Keratinocyte (primary cell): ENCODE results near the gene ENDOG. TPM values are rescaled to one million over a fixed set of nuclear protein-coding genes. Genes with fewer than 3 reads are reported as not detected.

Experiments used
- DNase-seq: peaks from one replicate; pipeline ENCODE4 v3.0.0-alpha.2; 2011; ENCODE audit warnings: low read depth, missing footprints, low spot score
- FAIRE-seq: peaks from 2 replicates; lab custom pipeline; 2011; peaks lifted over from hg19 to GRCh38; lab: Jason Lieb, UNC
- H2AFZ ChIP-seq: 2 replicates; pipeline ENCODE4 v1.6.0; 2012; ENCODE audit warnings: low read length, control low read depth, inconsistent platforms; ENCODE audit not compliant: control insufficient read depth
- H3K27ac ChIP-seq: 2 replicates; pipeline ENCODE4 v1.5.1; 2011; ENCODE audit warnings: low read length; ENCODE audit not compliant: control insufficient read depth, insufficient read depth
- H3K27me3 ChIP-seq: 3 replicates; pipeline ENCODE4 v1.6.0; 2011; ENCODE audit warnings: low read length; ENCODE audit not compliant: control insufficient read depth, insufficient read depth; ENCODE audit errors: extremely low read depth
- H3K36me3 ChIP-seq, 2 experiments: 2 replicates in 1 of 2; 3 replicates in 1 of 2; pipeline ENCODE4 v1.5.1; 2011; ENCODE audit warnings: low read length in 2 of 2, mild to moderate bottlenecking in 1 of 2; ENCODE audit not compliant: control insufficient read depth in 2 of 2, insufficient read depth in 2 of 2; ENCODE audit errors: extremely low read depth in 1 of 2
- H3K4me1 ChIP-seq: 3 replicates; pipeline ENCODE4 v1.5.1; 2011; ENCODE audit warnings: low read length; ENCODE audit not compliant: control insufficient read depth, insufficient read depth; ENCODE audit errors: extremely low read depth
- H3K4me2 ChIP-seq: 3 replicates; pipeline ENCODE4 v1.6.0; 2011; ENCODE audit warnings: low read depth, low read length; ENCODE audit not compliant: control insufficient read depth, insufficient read depth; ENCODE audit errors: extremely low read depth
- H3K4me3 ChIP-seq, 3 experiments: fragments of 200-600 bp in 1 of 3; sonication (generic) in 1 of 3; 2 replicates in 2 of 3; 3 replicates in 1 of 3; pipeline ENCODE4 v1.5.1; 2011 to 2016; ENCODE audit warnings: low read length in 3 of 3, mild to moderate bottlenecking in 3 of 3, control low read depth in 2 of 3, inconsistent platforms in 1 of 3, low read depth in 1 of 3, mixed read lengths in 1 of 3, mixed run types in 1 of 3, moderate library complexity in 1 of 3; ENCODE audit not compliant: control insufficient read depth in 2 of 3, insufficient read depth in 2 of 3; ENCODE audit errors: extremely low read depth in 1 of 3
- H3K79me2 ChIP-seq: 2 replicates; pipeline ENCODE4 v1.6.0; 2012; ENCODE audit warnings: low read length; ENCODE audit not compliant: control insufficient read depth, insufficient read depth
- H3K9ac ChIP-seq: 3 replicates; pipeline ENCODE4 v1.6.0; 2011; ENCODE audit warnings: low read length; ENCODE audit not compliant: control insufficient read depth, insufficient read depth; ENCODE audit errors: extremely low read depth
- H3K9me1 ChIP-seq: 3 replicates; pipeline ENCODE4 v1.6.0; 2011; ENCODE audit warnings: low read length; ENCODE audit not compliant: control insufficient read depth, insufficient read depth; ENCODE audit errors: extremely low read depth
- H3K9me3 ChIP-seq: 2 replicates; pipeline ENCODE4 v1.5.1; 2012; ENCODE audit warnings: low read depth, low read length; ENCODE audit not compliant: control insufficient read depth
- H4K20me1 ChIP-seq: 3 replicates; pipeline ENCODE4 v1.6.0; 2011; ENCODE audit warnings: low read length; ENCODE audit not compliant: control insufficient read depth, insufficient read depth; ENCODE audit errors: extremely low read depth
- CTCF ChIP-seq, 3 experiments: IDR thresholded peaks in 1 of 3; conservative IDR thresholded peaks in 1 of 3; optimal IDR thresholded peaks in 1 of 3; 2 replicates in 2 of 3; 3 replicates in 1 of 3; pipeline versions ENCODE3 to v1.5.1; 2011; ENCODE audit warnings: low read length in 3 of 3, mild to moderate bottlenecking in 3 of 3, moderate library complexity in 2 of 3, control low read depth in 1 of 3, inconsistent platforms in 1 of 3; ENCODE audit not compliant: insufficient read depth in 2 of 3; ENCODE audit errors: extremely low read depth in 1 of 3
- EZH2 ChIP-seq: IDR thresholded peaks from one replicate; pipeline ENCODE4 v1.6.1; 2012; ENCODE audit warnings: inconsistent platforms, mild to moderate bottlenecking, low read length, moderate library complexity
- dilution Hi-C: fragments of 300-500 bp; cut with MboI; formaldehyde crosslinking; loops from one replicate; pipeline ENCODE4 v1.7.0; 2020; ENCODE audit warnings: low sequenced_read_pairs; ENCODE audit not compliant: extremely low pct_ligation_motif_present
- polyA plus RNA-seq, 5 experiments: library from polyadenylated mRNA; depleted of rRNA in 3 of 5; stranded (reverse) in 3 of 5; stranded (forward) in 1 of 5; unstranded in 1 of 5; fragments of >200 nt; gene quantifications; 1 replicate in 1 of 5; 2 replicates in 3 of 5; 3 replicates in 1 of 5; pipeline versions ENCODE4 v1.2.1 to v1.2.3, GENCODE V29; 2011 to 2012; ENCODE audit warnings: missing spikeins in 2 of 5, low read depth in 1 of 5, low replicate concordance in 1 of 5

The ENDOG gene
- polyA plus RNA-seq, 1 donor (not counting 4 experiments of a cell fraction or from before 2014, with no cell fraction given): 10.2 TPM

- peaks cover 16% of the 10 kb centered on the region for H3K4me1 ChIP-seq
- H3K4me3 ChIP-seq: no peak overlapping the region
- no peak overlapping the region for H2AFZ ChIP-seq
- H3K79me2 ChIP-seq: peaks cover 5% of the 10 kb centered on the region
- no peak for DNase-seq
- H3K27me3 ChIP-seq: no peaks in the 10 kb centered on the region
- no peak overlapping the region for H3K27ac ChIP-seq
- H3K9me3 ChIP-seq: no peaks in the 10 kb centered on the region
- no peaks in the 10 kb centered on the region for H3K9me1 ChIP-seq
- dilution Hi-C loops: no loop called here
- H4K20me1 ChIP-seq: peaks cover 7% of the 10 kb centered on the region
- H3K4me2 ChIP-seq: no peak overlapping the region
- H3K36me3 ChIP-seq: peaks cover 30 to 56% of the 10 kb centered on the region in 2 experiments
- no peak for FAIRE-seq
- H3K9ac ChIP-seq: no peak overlapping the region
- TF ChIP-seq EZH2: no peak
- TF ChIP-seq CTCF (optimal IDR thresholded peaks at IDR 0.05 in 1 of 3, IDR thresholded peaks at IDR 0.05 in 1 of 3, conservative IDR thresholded peaks at IDR 0.05 in 1 of 3; ENCODE audit: extremely low read depth in 1 of 3, insufficient read depth in 2 of 3, low read length in 3 of 3): no peak
Observed at GRCh38 chr9:128823903-128824406, 5.7 kb downstream of the ENDOG start.

GRCh38 chr9:128824911-128825310 is 6.6 kb downstream of the ENDOG start:
- Histone ChIP-seq H3K9ac (no peak overlapping the region), H2AFZ (no peak overlapping the region), H3K27ac (no peak overlapping the region), H3K27me3 (no peaks in the 10 kb centered on the region), H3K9me3 (no peaks in the 10 kb centered on the region), H3K4me1 (peaks cover 8% of the 10 kb centered on the region), H3K4me2 (no peak overlapping the region), H3K36me3 (peaks cover 30 to 56% of the 10 kb centered on the region in 2 experiments), H3K4me3 (no peak overlapping the region), H3K9me1 (no peaks in the 10 kb centered on the region), H4K20me1 (peaks cover 1% of the 10 kb centered on the region), H3K79me2 (peaks cover 9% of the 10 kb centered on the region)
- TF ChIP-seq CTCF (optimal IDR thresholded peaks at IDR 0.05 in 1 of 3, IDR thresholded peaks at IDR 0.05 in 1 of 3, conservative IDR thresholded peaks at IDR 0.05 in 1 of 3; ENCODE audit: extremely low read depth in 1 of 3, insufficient read depth in 2 of 3, low read length in 3 of 3): no peak
- no peak for TF ChIP-seq EZH2
- FAIRE-seq: no peak
- no peak for DNase-seq
- dilution Hi-C loops: no loop called here
